ENCODE results near the gene LSAMP. TPM values are rescaled to one million over a fixed set of nuclear protein-coding genes. Genes with fewer than 3 reads are reported as not detected.

The LSAMP gene
- total RNA-seq, 4 donors from 2014 or later = 1.9 to 19.7 (median 2.8) TPM

DNA sequence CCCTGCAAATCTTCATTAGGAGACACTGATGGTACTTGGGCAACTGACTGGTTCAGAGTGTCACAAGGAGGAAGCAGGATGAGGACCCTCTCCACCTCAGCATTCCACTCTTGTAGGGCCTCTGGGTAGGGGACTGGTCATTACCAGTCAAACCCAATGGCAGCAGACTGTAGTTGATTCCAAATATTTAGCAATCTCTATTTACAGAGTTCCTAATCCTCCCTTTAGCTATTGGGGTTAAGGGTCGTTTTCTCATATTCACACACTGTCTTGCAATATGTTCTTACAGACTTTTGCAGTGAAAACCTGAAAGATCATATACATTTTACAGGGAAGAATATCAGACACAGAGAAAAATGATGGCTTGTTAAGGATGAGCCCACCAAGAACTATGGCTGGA, 424.3 kb downstream of the LSAMP start:
- TF ChIP-seq, protein P1, sequence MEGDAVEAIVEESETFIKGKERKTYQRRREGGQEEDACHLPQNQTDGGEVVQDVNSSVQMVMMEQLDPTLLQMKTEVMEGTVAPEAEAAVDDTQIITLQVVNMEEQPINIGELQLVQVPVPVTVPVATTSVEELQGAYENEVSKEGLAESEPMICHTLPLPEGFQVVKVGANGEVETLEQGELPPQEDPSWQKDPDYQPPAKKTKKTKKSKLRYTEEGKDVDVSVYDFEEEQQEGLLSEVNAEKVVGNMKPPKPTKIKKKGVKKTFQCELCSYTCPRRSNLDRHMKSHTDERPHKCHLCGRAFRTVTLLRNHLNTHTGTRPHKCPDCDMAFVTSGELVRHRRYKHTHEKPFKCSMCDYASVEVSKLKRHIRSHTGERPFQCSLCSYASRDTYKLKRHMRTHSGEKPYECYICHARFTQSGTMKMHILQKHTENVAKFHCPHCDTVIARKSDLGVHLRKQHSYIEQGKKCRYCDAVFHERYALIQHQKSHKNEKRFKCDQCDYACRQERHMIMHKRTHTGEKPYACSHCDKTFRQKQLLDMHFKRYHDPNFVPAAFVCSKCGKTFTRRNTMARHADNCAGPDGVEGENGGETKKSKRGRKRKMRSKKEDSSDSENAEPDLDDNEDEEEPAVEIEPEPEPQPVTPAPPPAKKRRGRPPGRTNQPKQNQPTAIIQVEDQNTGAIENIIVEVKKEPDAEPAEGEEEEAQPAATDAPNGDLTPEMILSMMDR (IDR thresholded peaks at IDR 0.05) = no peak
- no peak for ATAC-seq (ENCODE audit: low FRiP score)
- no peak for DNase-seq (ENCODE audit: low spot score)

DNA sequence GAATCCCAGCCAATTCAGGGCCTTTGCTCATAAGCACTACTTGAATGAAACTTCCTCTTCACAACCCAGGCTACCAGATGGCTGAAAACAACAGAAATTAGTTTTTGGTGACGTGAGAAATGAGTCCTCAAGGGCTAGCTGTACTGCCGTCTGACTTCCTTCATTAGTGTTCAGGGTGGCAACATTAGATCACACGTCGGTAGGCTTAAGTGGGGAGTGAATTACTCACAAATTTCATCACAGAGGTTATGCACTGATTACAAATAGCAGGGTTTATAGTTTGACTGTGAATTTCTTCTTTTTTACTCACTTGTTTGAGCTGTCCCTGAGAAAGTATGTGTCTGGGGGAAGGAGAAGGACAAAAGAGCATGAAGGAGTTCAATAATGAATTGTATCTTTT, 424.8 kb downstream of the LSAMP start:
- no peak for ATAC-seq (ENCODE audit: low FRiP score)
- TF ChIP-seq, protein P1 (IDR thresholded peaks at IDR 0.05) = no peak

GRCh38 chr3:116019254-116019763, 426.0 kb downstream of the LSAMP start:
- TF ChIP-seq, protein P1 (IDR thresholded peaks at IDR 0.05) = no peak
- ATAC-seq (ENCODE audit: low FRiP score) (no peak), DNase-seq (ENCODE audit: low spot score) (no peak)

More for the DNA sequence above, 424.8 kb downstream of the LSAMP start:
- no peak for DNase-seq (ENCODE audit: low spot score)

DNA sequence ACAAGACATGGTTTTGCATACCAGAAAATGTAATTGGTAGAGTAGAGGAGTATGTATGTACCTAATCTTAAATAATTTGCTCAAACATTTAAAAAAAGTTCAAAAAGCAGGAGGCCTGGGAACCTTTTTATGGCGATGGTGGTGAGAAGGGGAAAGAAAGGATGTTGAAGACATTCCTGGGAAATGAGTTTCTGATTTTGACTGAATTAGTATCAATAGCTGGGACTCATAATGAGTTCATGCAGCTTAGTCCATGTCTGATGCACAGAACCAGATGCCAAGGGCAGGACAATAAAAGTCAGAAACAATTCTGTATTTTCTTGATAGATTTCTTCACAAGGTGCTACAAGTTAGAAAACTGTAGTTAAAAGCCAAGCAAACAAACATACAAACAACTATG, 426.6 kb downstream of the LSAMP start:
- ATAC-seq (ENCODE audit: low FRiP score) = no peak
- TF ChIP-seq, protein P1 (IDR thresholded peaks at IDR 0.05) = no peak
- no peak for DNase-seq (ENCODE audit: low spot score)

GRCh38 chr3:116015931-116016330, 429.4 kb downstream of the LSAMP start:
- TF ChIP-seq, protein P1 (IDR thresholded peaks at IDR 0.05) = no peak
- no peak for DNase-seq (ENCODE audit: low spot score)
- ATAC-seq (ENCODE audit: low FRiP score) = no peak

DNA sequence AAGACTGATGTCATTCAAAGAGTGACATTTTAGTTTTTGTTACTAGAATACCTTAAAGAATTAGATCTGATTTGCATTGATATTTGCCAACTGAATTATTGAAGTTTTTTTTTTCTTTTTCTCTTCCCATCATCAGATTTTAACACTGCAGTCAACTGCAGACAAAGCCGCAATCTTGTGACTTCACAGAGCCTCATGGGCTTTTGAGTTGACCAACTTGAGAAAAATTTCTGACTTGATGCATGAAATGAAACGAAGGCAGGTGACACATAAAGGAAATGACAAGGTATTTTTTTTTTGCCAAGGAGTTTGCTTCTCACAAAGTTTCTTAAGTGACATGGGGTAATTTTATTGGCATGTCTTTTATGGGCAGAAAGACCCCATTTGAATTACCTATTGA, 438.3 kb downstream of the LSAMP start:
- no peak for ATAC-seq (ENCODE audit: low FRiP score)
- no peak for DNase-seq (ENCODE audit: low spot score)
- TF ChIP-seq, protein P1 (IDR thresholded peaks at IDR 0.05) = no peak

GRCh38 chr3:116005404-116005803, 439.9 kb downstream of the LSAMP start:
- DNase-seq (ENCODE audit: low spot score) (peak; percentile 33), ATAC-seq (ENCODE audit: low FRiP score) (peak; percentile 97)
- TF ChIP-seq, protein P1 (IDR thresholded peaks at IDR 0.05) = no peak
